Ramos (cell line): ENCODE measurements around the gene CHRND.

Experiments used
- in situ Hi-C: fragments of 300-500 bp; cut with MboI; formaldehyde crosslinking; loops from one replicate; pipeline ENCODE4 v1.14.3; 2022; ENCODE audit warnings: low sequenced_read_pairs; ENCODE audit not compliant: unreplicated experiment

Gene CHRND

DNA sequence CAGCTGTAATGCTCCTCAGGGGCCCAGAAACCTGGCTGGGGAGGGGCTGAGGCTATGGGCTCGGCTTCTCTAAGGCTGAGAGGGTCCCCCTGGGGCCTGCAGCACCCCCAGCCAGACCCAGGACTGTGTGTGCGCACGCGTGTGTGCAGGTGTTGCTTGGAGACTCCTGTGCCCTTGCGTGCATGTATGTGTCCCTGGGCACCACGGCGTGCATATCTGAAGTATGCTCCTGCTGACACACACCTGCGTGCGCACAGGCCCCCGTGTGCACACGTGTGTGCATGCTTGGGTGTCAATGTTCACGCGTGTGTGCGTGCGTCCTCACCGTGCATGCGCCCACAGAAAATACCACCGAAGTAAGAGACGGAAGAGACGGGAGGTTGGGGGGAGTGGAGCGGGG lies 23.4 kb upstream of the CHRND start:
- in situ Hi-C loops = no loop called here

DNA sequence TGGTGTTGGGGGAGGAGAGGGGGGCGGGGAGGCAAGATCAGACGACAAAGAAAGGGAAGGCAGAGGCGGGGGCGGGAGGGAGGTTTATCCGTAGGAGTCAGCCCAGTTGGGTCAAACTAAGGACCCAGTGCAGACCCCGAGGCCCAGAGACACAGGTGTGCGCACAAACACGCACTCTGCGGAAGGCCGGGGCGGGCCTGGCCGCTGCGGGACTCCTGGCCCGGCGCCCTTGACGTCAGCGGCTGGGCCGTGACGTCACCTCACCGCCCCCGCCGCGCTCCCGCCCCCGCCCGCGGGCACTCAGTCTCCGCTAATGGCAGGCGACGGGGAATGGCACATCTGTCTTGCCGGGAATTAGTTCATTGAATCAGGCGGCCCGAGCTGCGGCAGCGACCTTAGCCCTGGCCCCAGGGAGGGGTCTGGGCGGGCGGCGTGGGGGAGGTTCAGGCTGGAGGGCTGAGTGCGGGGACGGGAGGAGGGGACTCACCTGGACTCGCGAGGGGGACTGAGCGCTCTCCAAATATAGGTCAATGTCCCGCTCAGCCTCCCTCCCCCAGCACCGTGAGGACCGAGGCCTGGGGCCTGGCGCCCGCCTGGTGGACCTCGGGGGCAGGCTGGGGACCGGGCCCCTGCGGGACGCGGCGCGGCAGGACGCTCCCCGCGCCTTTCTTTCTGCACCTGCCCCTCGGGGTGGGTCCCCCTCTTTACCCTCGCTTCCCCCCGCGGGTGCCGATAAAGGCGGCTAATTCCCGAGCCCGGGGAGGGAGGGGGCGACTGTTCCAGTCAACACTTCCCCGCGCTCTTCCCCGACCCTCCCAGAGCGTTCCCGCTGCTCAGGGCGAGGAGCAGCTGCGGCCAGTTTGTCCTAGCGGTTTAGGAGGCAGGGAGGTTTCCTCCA lies 22.8 kb upstream of the CHRND start:
- in situ Hi-C loops = no loop called here

DNA sequence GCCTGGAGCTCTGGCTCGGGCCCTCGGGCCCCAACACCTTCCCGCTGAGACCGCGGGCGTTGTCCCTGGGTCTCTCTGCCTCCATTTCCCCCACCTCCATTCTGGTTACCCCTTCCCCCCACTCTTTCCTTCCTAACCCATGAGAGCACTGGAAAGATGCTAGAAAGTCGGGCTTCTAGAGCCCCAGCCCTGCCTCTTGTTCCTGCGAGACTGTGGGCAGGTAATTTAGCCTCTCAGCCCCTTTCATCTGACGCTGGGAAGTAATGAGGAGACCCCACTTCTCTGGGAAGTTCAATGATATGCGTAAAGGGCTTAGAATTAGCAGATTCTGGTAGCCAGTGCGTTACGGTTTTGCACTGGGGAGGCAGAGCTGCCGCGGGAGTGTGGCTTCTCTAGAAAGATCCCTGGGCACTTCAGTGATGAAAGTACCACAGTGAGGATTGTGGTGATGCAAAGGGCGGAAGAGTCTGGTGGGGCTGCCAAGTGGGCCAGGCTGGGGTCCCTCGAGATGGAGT lies 22.1 kb upstream of the CHRND start:
- in situ Hi-C loops = no loop called here

DNA sequence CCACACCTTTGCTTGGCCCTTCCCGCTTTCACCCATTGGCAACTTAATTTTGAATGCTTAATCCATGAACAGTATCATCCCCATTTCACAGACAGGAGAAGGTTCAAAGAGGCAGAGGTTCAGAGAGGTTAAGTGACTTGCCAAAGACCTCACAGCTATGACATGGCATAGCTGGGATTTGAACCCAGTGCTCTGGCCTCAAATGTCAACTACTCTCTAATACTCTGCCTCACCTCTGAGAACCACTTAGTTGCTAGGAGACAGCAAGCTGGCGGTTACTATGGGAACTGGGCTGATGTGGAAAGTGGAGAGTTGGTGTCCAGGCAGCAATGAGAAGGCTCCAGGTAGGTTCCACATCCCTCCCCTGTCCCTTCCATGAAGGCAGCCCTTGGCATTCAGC lies 21.5 kb upstream of the CHRND start:
- in situ Hi-C loops = no loop called here

DNA sequence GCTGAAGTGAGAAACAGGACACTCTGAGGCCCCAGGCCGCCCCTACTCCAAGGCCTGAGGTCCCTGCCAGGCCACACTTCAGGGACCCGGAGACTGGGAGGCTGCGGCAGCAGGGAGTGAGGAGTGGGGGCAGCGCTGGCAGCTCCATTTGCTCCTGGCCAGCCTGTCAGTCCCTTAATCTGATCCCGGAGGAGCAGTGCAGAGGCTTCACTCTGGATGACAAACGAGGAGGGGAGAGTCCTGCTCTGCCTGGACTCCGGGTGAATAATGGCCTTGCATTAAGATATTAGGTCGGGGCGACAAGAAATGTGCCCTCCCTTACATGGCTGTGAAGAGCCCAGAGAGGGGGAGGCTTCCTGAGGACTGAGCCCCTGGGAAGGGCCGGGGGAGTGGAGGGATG lies 20.1 kb upstream of the CHRND start:
- in situ Hi-C loops = no loop called here

DNA sequence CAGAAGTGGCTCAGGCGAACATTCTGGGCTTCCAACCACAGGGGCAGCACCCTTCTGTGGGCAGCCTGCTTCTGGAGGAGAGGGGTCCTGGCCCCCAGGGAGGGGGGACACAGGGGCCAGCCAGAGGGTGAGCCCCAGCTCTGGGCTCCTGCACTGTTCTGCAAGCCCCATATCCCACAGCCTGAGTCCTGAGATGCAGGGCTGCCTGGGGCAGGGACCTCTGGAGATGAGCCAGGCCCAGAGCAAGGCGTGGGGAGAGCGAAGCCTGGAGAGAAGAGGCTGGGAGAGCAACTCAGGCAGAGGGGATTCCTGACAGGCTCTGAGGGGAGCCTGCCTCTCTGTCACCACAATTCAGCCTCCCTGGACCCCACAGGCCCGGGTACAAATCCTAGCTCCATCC lies 19.3 kb upstream of the CHRND start:
- in situ Hi-C loops = no loop called here

DNA sequence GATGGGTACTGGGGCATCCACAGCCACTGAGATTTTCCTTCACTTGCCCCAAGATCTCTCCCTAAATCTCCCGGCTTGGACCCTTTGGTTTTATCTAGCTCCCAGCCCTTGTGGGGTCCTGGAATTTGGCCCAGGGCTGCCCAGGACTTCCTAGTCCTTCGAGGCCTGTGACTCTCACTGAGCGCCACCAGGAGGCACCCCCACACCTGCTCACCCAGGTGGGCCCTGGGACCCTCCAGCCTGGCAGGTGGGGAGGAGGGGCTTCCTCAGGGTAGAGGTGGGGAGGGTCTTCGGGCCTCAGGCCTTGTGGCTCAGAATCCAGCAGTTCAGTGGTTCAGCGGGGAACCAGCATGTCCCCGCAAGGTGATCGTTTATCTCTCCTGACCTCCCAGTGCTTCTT lies 17.7 kb upstream of the CHRND start:
- in situ Hi-C loops = no loop called here

DNA sequence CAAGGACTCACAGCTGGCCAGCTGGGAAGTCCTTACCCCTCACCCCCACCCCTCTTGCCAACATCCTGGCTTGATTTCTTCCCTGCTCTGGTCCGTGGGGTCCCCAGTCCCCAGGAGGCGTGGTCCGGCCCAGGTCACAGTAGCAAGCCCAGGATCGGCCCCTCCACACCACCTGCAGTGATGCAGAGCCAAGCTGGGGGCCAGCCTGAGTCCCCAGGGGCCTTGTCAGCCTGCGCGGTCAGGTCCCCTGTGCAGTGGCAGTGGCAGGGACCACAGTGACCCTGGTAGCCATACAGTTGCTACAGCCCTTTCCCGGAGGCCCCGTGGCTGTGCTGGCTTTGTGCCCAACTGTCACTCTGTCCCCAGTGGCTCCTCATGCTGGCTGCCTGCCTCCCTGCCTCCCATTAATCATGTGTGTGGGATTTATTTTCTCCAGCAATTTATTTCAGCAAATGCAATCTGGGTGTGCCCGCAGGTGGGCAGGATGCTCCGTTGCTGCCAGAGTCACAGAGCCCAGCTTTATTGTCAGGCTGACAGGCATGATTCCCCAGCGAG lies 14.5 kb upstream of the CHRND start:
- in situ Hi-C loops = no loop called here

DNA sequence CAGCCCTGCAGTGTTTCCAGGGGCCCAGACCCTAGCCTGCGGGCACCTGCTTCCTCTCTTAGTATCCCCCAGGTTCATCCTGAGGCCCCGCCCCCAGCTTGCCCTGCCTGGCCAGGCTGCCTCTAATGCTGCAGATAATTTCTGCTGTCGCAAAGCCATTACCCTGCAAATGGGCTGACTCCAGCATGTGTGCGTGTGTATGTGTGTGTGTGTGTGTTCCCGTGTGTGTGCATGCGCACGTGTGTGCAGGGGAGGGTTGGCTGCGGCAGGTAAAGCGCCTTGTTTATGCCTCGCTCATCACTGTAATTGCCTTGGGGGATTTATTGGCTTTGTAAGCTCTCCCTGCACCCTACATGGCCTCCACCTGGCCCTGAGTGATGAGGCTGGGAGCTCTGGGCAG lies 13.4 kb upstream of the CHRND start:
- in situ Hi-C loops = no loop called here

DNA sequence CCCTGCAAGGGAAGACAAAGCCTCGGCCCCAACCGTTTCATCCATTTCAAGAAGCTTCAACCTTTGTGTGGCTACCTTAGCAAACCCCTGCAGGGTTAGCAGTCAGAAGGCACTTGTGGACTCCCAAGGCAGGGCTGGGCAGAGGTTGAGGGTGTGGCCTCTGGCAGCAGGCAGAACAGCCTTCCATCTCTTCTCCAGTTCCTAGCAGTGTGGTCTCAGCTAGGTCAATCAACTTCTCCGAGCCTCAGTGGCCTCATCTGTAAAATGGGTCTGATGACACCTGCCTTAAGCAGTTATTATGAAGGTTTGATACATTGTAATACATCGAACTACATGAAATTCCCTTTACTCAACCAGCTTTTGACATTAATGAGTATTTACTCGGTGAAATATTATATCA lies 12.6 kb upstream of the CHRND start:
- in situ Hi-C loops = no loop called here

DNA sequence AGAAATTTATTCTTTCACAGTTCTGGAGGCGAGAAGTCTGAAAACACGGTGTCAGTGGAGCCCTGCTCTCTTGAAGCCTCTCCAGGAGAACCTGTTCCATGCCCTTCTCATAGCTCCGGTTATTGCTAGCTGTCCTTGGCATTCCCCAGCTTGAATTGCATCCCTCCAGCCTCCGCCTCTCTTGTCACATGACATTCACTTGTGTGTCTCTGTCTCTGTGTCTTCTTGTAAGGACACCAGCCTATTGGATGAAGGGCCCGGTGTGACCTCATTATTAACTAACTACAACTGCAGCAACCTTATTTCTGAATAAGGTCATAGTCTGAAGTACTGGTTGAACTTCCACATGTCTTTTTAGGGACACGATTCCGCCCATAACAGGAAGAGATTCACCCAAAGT lies 10.3 kb upstream of the CHRND start:
- in situ Hi-C loops = no loop called here

DNA sequence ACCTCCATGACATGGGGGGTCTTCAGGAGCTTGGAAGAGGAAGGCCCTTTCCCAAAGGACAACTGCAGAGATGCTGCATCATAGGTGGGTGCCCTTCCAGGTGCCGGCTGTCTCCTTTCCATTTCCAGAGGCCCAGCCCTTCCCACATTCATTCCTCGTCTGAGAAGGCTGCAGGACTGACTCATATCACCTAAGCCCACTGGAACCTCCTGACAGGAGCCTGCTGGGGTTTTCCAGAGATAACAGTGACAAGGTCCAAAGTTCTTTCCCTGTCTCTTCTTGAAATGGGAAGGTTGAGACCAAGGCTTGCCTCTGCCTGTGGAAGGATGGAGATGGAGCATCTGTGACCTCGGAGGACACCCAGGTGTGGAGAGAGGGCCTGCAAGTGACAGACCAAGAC lies 9.4 kb upstream of the CHRND start:
- in situ Hi-C loops = no loop called here

DNA sequence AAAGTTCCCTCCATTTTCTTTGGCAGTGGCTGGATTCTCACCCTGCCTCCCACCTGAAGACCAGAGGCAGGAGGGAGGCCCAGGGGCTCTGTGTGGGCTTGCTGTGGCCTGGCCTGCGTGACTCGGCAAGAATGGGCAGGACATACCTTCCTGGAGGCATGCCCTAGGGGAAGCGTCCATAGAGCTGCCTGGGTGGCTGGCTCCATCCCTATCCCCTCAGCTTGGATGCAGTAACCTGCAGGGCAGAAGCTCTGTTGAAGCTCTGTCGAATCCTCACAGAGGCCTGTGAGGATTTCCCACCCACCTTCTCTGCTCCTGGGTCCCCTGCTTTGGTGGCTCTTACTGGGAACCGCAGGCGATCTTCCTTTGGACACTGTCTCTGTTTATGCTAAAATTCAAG lies 7.1 kb upstream of the CHRND start:
- in situ Hi-C loops = no loop called here

DNA sequence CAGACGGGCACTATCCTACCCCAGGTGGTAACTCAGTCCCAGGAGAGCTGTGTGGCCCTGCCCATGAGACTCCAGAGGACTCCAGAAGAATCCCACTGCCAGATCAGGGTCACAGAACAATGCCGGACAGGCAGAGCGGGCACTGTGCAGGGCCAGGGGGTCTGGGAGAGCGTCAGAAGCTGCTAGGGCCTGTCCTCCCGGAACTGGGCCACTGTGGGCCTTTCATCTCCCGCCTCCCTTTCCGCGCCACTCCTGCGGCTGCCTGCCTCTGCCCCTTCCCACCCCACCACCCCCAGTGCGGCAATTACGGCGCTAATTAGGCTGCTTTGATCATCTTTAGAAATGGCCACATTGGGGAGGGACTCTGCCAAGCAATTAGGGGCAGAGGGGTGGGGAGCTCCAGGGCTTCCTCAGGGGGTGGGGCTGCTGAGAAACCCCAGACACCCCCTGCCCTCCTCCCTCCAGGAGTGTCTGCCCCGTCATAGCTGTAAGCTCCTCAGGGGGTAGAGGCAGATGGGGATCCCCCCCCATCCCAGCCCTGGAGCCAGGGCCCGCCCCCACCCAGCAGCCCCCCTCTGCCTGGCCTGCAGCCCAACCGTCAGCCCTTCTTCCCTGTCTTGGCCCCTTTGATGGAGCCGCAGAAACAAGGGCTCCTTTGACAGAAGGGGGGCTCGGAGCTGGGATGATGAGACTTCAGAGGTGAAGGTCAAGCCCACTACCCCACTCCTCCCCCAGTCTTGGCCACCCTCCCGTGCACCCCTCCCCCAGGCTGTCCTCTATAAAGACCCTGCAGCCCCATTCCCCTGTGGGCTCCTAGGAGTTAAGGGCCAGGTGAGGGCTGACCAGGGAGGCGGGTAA lies 6.2 kb upstream of the CHRND start, which contains the start of gene PRSS56:
Gene PRSS56, plus strand, starts transcription at position 808 of the 858 bp plus-strand sequence. CDS start 211 bp downstream, outside the sequence.
- in situ Hi-C loops = loop anchor here (10.0 kb wide), 1 partner anchor 615 kb away; no protein-coding TSS in a partner anchor

DNA sequence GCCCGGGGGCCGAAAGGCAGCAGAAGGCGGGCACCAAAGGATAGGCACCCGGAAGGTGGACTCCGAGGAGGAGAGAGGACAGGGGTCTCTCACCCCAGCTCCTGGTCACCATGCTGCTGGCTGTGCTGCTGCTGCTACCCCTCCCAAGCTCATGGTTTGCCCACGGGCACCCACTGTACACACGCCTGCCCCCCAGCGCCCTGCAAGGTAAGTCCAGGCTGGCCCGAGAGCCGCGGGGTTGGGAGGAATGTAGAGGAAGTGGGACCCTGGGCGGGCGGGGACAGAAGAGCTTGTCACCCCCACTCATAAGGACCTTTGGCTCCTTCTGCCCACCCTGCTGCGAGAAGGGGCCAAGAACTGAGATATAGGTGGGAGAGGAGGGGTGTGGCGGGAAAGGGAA lies 5.5 kb upstream of the CHRND start:
- in situ Hi-C loops = loop anchor here (10.0 kb wide), 1 partner anchor 616 kb away; no protein-coding TSS in a partner anchor

DNA sequence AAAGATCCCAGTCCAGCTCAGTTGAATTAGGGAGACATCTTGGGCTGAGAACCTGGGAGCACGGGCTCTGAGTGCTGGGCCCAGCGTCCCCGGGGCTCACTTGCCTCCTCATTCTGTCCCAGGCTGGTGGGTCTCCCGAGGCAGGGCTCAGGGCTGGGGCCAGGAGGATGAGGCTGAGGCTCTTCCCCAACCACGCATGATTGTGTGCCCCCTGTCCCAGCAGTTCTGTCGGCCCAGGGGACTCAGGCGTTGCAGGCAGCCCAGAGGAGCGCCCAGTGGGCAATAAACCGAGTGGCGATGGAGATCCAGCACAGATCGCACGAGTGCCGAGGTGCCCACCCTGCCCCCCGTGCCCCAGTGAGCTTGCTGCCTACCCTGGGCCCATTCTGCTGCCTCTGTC lies 4.9 kb upstream of the CHRND start:
- in situ Hi-C loops = loop anchor here (10.0 kb wide), 1 partner anchor 616 kb away; no protein-coding TSS in a partner anchor

DNA sequence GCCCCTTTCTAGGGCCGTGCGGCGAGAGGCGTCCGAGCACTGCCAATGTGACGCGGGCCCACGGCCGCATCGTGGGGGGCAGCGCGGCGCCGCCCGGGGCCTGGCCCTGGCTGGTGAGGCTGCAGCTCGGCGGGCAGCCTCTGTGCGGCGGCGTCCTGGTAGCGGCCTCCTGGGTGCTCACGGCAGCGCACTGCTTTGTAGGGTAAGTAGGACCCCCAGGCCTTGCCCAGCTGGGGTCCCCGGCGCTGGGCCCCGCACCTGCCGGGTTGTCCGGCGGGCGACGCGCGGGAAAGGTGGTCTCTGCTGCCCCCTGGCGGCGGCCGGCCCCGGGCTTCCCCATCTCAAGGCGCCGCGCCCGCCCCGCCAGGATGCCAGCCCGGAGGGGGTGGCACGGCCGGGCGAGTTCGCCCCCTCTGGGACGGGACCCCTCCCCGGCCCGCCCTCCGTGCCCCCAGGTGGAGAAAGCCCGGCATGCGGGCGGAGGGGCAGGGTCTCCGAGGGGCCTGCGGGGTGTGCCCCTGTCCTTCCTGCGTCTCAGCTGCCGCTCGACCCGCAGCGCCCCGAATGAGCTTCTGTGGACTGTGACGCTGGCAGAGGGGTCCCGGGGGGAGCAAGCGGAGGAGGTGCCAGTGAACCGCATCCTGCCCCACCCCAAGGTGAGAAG lies 3.9 kb upstream of the CHRND start:
- in situ Hi-C loops = loop anchor here (10.0 kb wide), 1 partner anchor 617 kb away; no protein-coding TSS in a partner anchor

DNA sequence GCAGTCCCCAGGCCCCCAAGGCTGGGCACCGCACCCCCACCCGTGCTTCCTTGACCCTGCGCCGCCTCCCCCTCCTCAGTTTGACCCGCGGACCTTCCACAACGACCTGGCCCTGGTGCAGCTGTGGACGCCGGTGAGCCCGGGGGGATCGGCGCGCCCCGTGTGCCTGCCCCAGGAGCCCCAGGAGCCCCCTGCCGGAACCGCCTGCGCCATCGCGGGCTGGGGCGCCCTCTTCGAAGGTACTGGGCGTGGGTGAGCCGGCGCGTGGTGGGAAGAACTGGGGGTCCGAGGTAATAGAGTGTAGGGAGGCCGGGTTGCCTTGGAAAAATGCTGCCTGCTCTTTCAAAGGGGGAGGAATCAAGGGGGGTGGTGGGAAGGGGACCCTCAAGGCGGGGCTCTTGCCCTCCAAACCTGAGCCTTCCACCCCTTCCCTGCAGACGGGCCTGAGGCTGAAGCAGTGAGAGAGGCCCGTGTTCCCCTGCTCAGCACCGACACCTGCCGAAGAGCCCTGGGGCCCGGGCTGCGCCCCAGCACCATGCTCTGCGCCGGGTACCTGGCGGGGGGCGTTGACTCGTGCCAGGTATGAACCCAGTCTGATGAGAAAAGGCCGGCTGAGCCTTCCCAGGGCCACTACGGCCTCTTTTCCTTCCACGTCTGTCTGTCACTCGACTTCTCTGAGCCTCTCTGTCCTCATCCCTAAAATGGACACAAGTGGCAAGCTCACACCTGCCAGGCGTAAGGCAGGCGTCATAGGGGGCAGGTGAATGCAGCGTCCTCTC lies 3.1 kb upstream of the CHRND start:
- in situ Hi-C loops = loop anchor here (10.0 kb wide), 1 partner anchor 618 kb away; no protein-coding TSS in a partner anchor

DNA sequence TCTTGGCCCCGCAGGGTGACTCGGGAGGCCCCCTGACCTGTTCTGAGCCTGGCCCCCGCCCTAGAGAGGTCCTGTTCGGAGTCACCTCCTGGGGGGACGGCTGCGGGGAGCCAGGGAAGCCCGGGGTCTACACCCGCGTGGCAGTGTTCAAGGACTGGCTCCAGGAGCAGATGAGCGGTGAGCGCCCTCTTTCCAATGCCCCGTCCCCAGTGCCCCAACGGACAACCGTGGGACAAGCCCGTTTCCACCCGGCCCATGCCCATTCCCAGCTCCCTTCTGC lies 2.6 kb upstream of the CHRND start:
- in situ Hi-C loops = loop anchor here (10.0 kb wide), 1 partner anchor 619 kb away; no protein-coding TSS in a partner anchor
